Prostate gland (tissue), 2 donors: Measurements from ENCODE around the gene COL1A2. TPM values are rescaled to one million over a fixed set of nuclear protein-coding genes. Genes with fewer than 3 reads are reported as not detected.

Experiments
- DNase-seq: peaks from one replicate; pipeline ENCODE4 v3.0.0-alpha.2; 2019; ENCODE audit warnings: low spot score
- H3K27ac ChIP-seq, 2 donors: fragments of 200-600 bp; sonication (generic); 2 replicates each; pipeline ENCODE4 v1.5.1; 2017 to 2019
- H3K27me3 ChIP-seq: fragments of 200-600 bp; sonication (generic); replicated peaks from 2 replicates; pipeline ENCODE4 v1.5.1; 2019; ENCODE audit not compliant: insufficient read depth
- H3K36me3 ChIP-seq, 2 donors: fragments of 200-600 bp; sonication (generic); 1 replicate in 1 of 2; 2 replicates in 1 of 2; pipeline versions ENCODE4 v1.5.1 to v1.8.1; 2017 to 2019
- H3K4me1 ChIP-seq: fragments of 200-600 bp; sonication (generic); replicated peaks from 2 replicates; pipeline ENCODE4 v1.5.1; 2019
- H3K4me3 ChIP-seq, 2 donors: fragments of 200-600 bp; sonication (generic); 2 replicates each; pipeline ENCODE4 v1.5.1; 2017 to 2019
- H3K9me3 ChIP-seq: fragments of 200-600 bp; sonication (generic); 2 replicates; pipeline ENCODE4 v1.5.1; 2017
- CTCF ChIP-seq, 4 experiments: fragments of 200-600 bp in 2 of 4; fragments of 450-650 bp in 2 of 4; sonication (generic) in 2 of 4; IDR thresholded peaks; 1 replicate in 3 of 4; 2 replicates in 1 of 4; pipeline ENCODE4 v1.5.1; 2016 to 2019; ENCODE audit warnings: antibody characterized with exemption in 4 of 4, mild to moderate bottlenecking in 2 of 4, moderate library complexity in 2 of 4
- POLR2A ChIP-seq: fragments of 450-650 bp; IDR thresholded peaks from one replicate; pipeline ENCODE4 v1.6.1; 2016; ENCODE audit warnings: antibody characterized with exemption, mild to moderate bottlenecking
- POLR2AphosphoS5 ChIP-seq: sonication (generic); formaldehyde crosslinking; IDR thresholded peaks from one replicate; pipeline ENCODE4 v1.6.1; 2017; ENCODE audit warnings: antibody characterized with exemption
- WGBS: methylation state at CpG from one replicate; pipeline ENCODE4 v1.1.5; 2018; 5-methylcytosine and 5-hydroxymethylcytosine counted together
- intact Hi-C: fragments of 100-400 bp; cut with DNase I; formaldehyde crosslinking; loops from one replicate; pipeline ENCODE4 v1.14.2; 2022
- total RNA-seq, 2 donors: library from RNA; depleted of rRNA; stranded (reverse); fragments of >200 nt; gene quantifications; one replicate each; pipeline ENCODE4 v1.1.0, GENCODE V29; 2016

The COL1A2 gene
- total RNA-seq, 2 donors from 2014 or later: 51.2 to 805 TPM

DNA sequence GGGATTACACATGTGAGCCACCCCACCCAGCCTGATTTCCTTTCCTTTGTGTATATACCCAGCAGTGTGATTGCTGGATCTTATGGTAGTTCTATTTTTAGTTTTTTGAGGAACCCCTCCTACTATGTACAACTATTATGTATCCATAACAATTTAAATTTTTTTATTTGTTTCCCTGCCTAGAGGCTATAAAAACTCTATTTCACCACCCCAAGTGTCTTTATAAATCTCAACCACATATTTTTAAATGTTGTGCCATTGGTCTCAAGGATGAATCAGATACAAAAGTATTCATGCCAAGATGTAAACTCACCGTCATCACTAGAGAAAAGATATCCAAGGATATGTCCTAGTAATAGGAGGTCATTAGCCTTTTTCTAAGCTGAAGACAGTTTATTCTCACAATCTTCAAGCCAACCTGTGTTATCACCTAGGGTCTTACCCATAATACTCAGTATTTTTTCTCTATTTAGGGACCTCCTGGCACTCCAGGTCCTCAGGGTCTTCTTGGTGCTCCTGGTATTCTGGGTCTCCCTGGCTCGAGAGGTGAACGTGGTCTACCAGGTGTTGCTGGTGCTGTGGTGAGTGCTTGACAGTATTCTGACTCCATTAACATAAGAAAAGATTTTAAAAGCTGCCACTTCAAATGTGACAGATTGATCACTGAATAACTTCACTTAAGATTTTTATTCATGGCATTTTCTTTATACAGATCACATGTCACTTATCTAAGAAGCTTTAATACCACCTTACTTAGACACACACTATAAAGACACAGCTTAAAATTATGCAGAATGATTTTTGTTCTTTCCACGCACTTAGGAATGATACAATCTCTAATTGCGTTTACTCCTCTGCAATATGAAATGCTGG is 29.4 kb downstream of the COL1A2 start:
- Histone ChIP-seq H3K27me3 (no peaks in the 10 kb centered on the region), H3K36me3 (no peaks in the 10 kb centered on the region), H3K27ac (no peak overlapping the region), H3K4me1 (no peaks in the 10 kb centered on the region), H3K4me3 (no peak overlapping the region), H3K9me3 (no peaks in the 10 kb centered on the region)
- no peak for TF ChIP-seq CTCF (IDR thresholded peaks at IDR 0.05)
- TF ChIP-seq POLR2A: no peak
- no peak for TF ChIP-seq POLR2AphosphoS5
- 72% methylated on average over 5 of the region's 5 CpGs for WGBS
- DNase-seq: no peak
- intact Hi-C loops: no loop called here

DNA sequence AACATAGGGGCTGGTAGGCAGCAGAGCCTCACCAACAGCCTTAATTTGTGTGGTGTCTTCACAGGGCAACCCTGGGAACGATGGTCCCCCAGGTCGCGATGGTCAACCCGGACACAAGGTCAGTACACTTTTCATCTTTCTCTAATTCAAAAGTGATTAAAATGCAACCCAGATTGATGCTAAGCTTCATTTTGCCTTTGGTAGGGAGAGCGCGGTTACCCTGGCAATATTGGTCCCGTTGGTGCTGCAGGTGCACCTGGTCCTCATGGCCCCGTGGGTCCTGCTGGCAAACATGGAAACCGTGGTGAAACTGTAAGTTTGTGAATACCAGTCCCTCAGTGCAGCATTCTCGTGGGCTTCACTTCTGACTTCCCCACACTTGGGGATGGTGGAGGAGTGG is 30.9 kb downstream of the COL1A2 start:
- no peaks in the 10 kb centered on the region for H3K9me3 ChIP-seq
- H3K36me3 ChIP-seq: no peaks in the 10 kb centered on the region
- WGBS: 90% methylated on average over 10 of the region's 10 CpGs
- intact Hi-C loops: no loop called here
- no peaks in the 10 kb centered on the region for H3K27me3 ChIP-seq
- no peaks in the 10 kb centered on the region for H3K4me1 ChIP-seq
- TF ChIP-seq POLR2A (no peak), CTCF (IDR thresholded peaks at IDR 0.05) (no peak), POLR2AphosphoS5 (no peak)
- DNase-seq: no peak
- no peak overlapping the region for H3K4me3 ChIP-seq
- peak overlapping the region in 1 of 2 donors; percentile 23 for H3K27ac ChIP-seq

GRCh38 chr7:94426980-94427875 is 32.5 kb downstream of the COL1A2 start:
- TF ChIP-seq POLR2A (no peak), CTCF (IDR thresholded peaks at IDR 0.05) (no peak), POLR2AphosphoS5 (no peak)
- H3K9me3 ChIP-seq: no peaks in the 10 kb centered on the region
- 80% methylated on average over 12 of the region's 12 CpGs for WGBS
- DNase-seq: no peak
- no peaks in the 10 kb centered on the region for H3K4me1 ChIP-seq
- no peak overlapping the region for H3K4me3 ChIP-seq
- intact Hi-C loops: no loop called here
- H3K27ac ChIP-seq: no peak overlapping the region
- no peaks in the 10 kb centered on the region for H3K27me3 ChIP-seq
- H3K36me3 ChIP-seq: no peaks in the 10 kb centered on the region

DNA sequence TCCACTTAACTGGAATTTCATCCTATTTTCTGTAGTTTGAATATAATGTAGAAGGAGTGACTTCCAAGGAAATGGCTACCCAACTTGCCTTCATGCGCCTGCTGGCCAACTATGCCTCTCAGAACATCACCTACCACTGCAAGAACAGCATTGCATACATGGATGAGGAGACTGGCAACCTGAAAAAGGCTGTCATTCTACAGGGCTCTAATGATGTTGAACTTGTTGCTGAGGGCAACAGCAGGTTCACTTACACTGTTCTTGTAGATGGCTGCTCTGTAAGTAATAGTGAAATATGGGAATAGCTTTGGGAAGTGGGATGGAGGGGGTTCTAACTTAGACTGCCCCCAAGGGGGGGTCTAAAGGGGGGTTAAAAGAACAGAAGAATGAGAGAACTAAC is 34.5 kb downstream of the COL1A2 start:
- intact Hi-C loops: no loop called here
- 83% methylated on average over 1 of the region's 1 CpG for WGBS

More for the DNA sequence above, 34.5 kb downstream of the COL1A2 start:
- H3K4me3 ChIP-seq: no peak overlapping the region
- no peak overlapping the region for H3K27ac ChIP-seq
- no peaks in the 10 kb centered on the region for H3K4me1 ChIP-seq
- H3K9me3 ChIP-seq: no peaks in the 10 kb centered on the region
- no peaks in the 10 kb centered on the region for H3K36me3 ChIP-seq
- TF ChIP-seq POLR2A (no peak), POLR2AphosphoS5 (no peak), CTCF (IDR thresholded peaks at IDR 0.05) (no peak)
- H3K27me3 ChIP-seq: no peaks in the 10 kb centered on the region
- no peak for DNase-seq
